ENCODE data around the gene DOK6. TPM values are rescaled to one million over a fixed set of nuclear protein-coding genes. Genes with fewer than 3 reads are reported as not detected.
A peak's percentile ranks its signal among the peaks of the same experiment; 100 is the strongest.

Gene DOK6
- total RNA-seq, 1 donor = 2.1 TPM

- H3K4me3 ChIP-seq (ENCODE audit: low read depth, low read length) = no peak overlapping the region
- no peak for DNase-seq (ENCODE audit: low read depth)
- no peak for TF ChIP-seq CTCF (IDR thresholded peaks at IDR 0.05; ENCODE audit: insufficient read depth, low read length)
Measured at GRCh38 chr18:69778680-69779079, 378.0 kb downstream of the DOK6 start.

- DNase-seq (ENCODE audit: low read depth) = no peak
- no peak overlapping the region for H3K4me3 ChIP-seq (ENCODE audit: low read depth, low read length)
- TF ChIP-seq CTCF (IDR thresholded peaks at IDR 0.05; ENCODE audit: insufficient read depth, low read length) = no peak
Measured at GRCh38 chr18:69780851-69781250, 380.2 kb downstream of the DOK6 start.

GRCh38 chr18:69784815-69785214, 384.1 kb downstream of the DOK6 start:
- H3K4me3 ChIP-seq (ENCODE audit: low read depth, low read length) = no peak overlapping the region
- TF ChIP-seq CTCF (IDR thresholded peaks at IDR 0.05; ENCODE audit: insufficient read depth, low read length) = no peak
- no peak for DNase-seq (ENCODE audit: low read depth)

- peak; percentile 49 for DNase-seq (ENCODE audit: low read depth)
- H3K4me3 ChIP-seq (ENCODE audit: low read depth, low read length) = no peak overlapping the region
- TF ChIP-seq CTCF (IDR thresholded peaks at IDR 0.05; ENCODE audit: insufficient read depth, low read length) = no peak
Measured at GRCh38 chr18:69785466-69785865, 384.8 kb downstream of the DOK6 start.

GRCh38 chr18:69786427-69786826, 385.7 kb downstream of the DOK6 start:
- no peak for TF ChIP-seq CTCF (IDR thresholded peaks at IDR 0.05; ENCODE audit: insufficient read depth, low read length)
- DNase-seq (ENCODE audit: low read depth) = no peak
- H3K4me3 ChIP-seq (ENCODE audit: low read depth, low read length) = no peak overlapping the region

GRCh38 chr18:69787825-69788547, 387.3 kb downstream of the DOK6 start:
- no peak overlapping the region for H3K4me3 ChIP-seq (ENCODE audit: low read depth, low read length)
- DNase-seq (ENCODE audit: low read depth) = peak; percentile 56

More at GRCh38 chr18:69787825-69788547, 387.3 kb downstream of the DOK6 start:
- no peak for TF ChIP-seq CTCF (IDR thresholded peaks at IDR 0.05; ENCODE audit: insufficient read depth, low read length)

All from fibroblast of the aortic adventitia (primary cell).